ENCODE measurements around the gene JAGN1. TPM values are rescaled to one million over a fixed set of nuclear protein-coding genes. Genes with fewer than 3 reads are reported as not detected.
A peak's percentile ranks its signal among the peaks of the same experiment; 100 is the strongest.
"Not testable (repeated sequence)": the region's sequence is repeated elsewhere in the genome, so short reads cannot be mapped to it uniquely, and the experiment has no call there.

The JAGN1 gene
- total and polyA plus RNA-seq, 4 donors = 20.7 to 43.7 (median 34.9) TPM

DNA sequence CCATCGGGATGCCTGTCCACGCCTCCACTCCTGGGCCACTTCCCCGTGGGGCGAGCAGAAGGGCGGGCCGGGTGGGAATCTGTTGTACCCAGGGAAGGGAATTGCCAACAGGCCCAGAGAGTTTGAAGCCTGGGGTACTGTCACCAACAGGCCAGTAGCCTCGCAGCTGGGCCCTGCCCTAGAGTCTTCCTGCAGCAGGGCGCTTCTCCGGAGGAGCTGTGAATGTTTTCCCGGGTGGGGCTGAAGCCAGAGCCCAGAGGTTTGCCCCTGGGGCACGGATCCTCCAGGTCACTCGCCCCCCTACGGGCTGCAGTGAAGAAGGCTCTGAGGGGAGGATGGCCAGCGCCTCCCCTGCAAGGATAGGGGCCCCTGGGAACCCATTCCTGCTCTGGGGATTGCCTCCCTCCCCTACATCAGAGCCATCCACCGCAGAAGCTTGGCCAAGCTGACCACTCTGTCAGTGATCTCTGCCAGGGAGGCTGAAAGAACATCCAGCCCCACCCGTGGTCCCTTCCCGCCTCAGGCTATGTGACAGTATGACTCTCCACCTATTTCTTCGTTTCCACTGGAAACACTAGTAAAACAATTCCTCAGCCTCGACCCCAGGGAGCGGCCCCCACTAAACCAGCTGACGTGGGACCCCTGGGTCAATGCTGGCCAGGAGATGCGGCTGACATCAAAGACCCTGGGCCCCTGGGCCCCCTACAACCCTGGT, 27.2 kb upstream of the JAGN1 start:
- H3K27ac ChIP-seq (ENCODE audit: low read depth in 1 of 2, low read length in 1 of 2) = no peak overlapping the region

GRCh38 chr3:9864200-9864927, 26.0 kb upstream of the JAGN1 start:
- H3K27me3 ChIP-seq (ENCODE audit: control insufficient read depth in 3 of 3, insufficient read depth in 3 of 3, low read length in 2 of 3) = no peaks in the 10 kb centered on the region
- H3K27ac ChIP-seq (ENCODE audit: low read depth in 1 of 2, low read length in 1 of 2) = peak overlapping the region in 1 of 2 donors; percentile 51
- H3K4me1 ChIP-seq (ENCODE audit: control insufficient read depth in 5 of 5, insufficient read depth in 5 of 5, low read length in 5 of 5) = peaks cover 0 to 29% (median 6%) of the 10 kb centered on the region in 5 donors
- ATAC-seq (ENCODE audit: insufficient read depth, low FRiP score) (peak; percentile 68), DNase-seq (peak; percentile 92 to 97 (median 97))
- peak overlapping the region in 1 of 2 donors; percentile 28 for H3K9ac ChIP-seq (ENCODE audit: insufficient read depth in 1 of 2, low read length in 2 of 2)
- WGBS, 2 donors = 32 to 46% methylated on average over 16 of the region's 16 CpGs
- no peak for TF ChIP-seq CTCF (IDR thresholded peaks at IDR 0.05; ENCODE audit: control extremely low read depth, extremely low read depth)
- H3K9me3 ChIP-seq (ENCODE audit: control insufficient read depth in 4 of 4, insufficient read depth in 3 of 4, low read length in 3 of 4) = no peaks in the 10 kb centered on the region
- H3K36me3 ChIP-seq (ENCODE audit: control insufficient read depth in 4 of 4, insufficient read depth in 4 of 4, low read length in 4 of 4) = no peaks in the 10 kb centered on the region
- H3K4me3 ChIP-seq = no peak overlapping the region

More for the DNA sequence above, 27.2 kb upstream of the JAGN1 start:
- WGBS, 2 donors = 69 to 72% methylated on average over 22 of the region's 22 CpGs
- Histone ChIP-seq H3K36me3 (ENCODE audit: control insufficient read depth in 4 of 4, insufficient read depth in 4 of 4, low read length in 4 of 4) (no peaks in the 10 kb centered on the region), H3K4me1 (ENCODE audit: control insufficient read depth in 5 of 5, insufficient read depth in 5 of 5, low read length in 5 of 5) (peaks cover 0 to 29% (median 6%) of the 10 kb centered on the region in 5 donors), H3K9me3 (ENCODE audit: control insufficient read depth in 4 of 4, insufficient read depth in 3 of 4, low read length in 3 of 4) (no peaks in the 10 kb centered on the region), H3K27me3 (ENCODE audit: control insufficient read depth in 3 of 3, insufficient read depth in 3 of 3, low read length in 2 of 3) (no peaks in the 10 kb centered on the region), H3K9ac (ENCODE audit: insufficient read depth in 1 of 2, low read length in 2 of 2) (no peak overlapping the region), H3K4me3 (no peak overlapping the region)
- no peak for ATAC-seq (ENCODE audit: insufficient read depth, low FRiP score)
- no peak for TF ChIP-seq CTCF (IDR thresholded peaks at IDR 0.05; ENCODE audit: control extremely low read depth, extremely low read depth)
- DNase-seq = no peak

- not testable (repeated sequence) for H3K27me3 ChIP-seq (ENCODE audit: control insufficient read depth in 3 of 3, insufficient read depth in 3 of 3, low read length in 2 of 3); H3K9me3 ChIP-seq (ENCODE audit: control insufficient read depth in 4 of 4, insufficient read depth in 3 of 4, low read length in 3 of 4); H3K4me3 ChIP-seq; ATAC-seq (ENCODE audit: insufficient read depth, low FRiP score); DNase-seq; H3K9ac ChIP-seq (ENCODE audit: insufficient read depth in 1 of 2, low read length in 2 of 2); H3K36me3 ChIP-seq (ENCODE audit: control insufficient read depth in 4 of 4, insufficient read depth in 4 of 4, low read length in 4 of 4); H3K27ac ChIP-seq (ENCODE audit: low read depth in 1 of 2, low read length in 1 of 2)
- peaks cover 0 to 29% (median 6%) of the 10 kb centered on the region in 5 donors for H3K4me1 ChIP-seq (ENCODE audit: control insufficient read depth in 5 of 5, insufficient read depth in 5 of 5, low read length in 5 of 5)
- 83 to 91% methylated on average over 10 of the region's 10 CpGs for WGBS, 2 donors
These were observed 25.2 kb upstream of the JAGN1 start for GRCh38 chr3:9865125-9865637.

DNA sequence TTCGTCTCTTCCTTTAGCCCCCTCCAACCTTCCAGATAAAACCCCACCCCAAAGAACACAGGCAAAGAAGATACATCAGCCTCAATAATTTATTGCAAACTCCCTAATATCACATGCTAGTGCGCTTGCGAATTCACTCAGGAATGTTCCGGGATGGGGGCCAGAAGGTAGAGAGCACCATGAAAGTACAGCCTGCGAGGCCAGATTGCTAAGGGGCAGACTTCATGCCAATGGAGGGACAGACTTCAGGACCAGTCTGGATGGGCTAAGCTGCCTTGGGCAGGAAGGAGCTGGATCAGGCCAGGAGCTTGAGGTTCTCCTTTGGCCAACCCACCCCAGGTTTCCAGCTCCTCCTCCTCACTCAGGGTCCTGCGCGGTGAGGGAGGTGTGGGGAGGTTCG, 23.8 kb upstream of the JAGN1 start:
- H3K27ac ChIP-seq (ENCODE audit: low read depth in 1 of 2, low read length in 1 of 2) = no peak overlapping the region
- no peaks in the 10 kb centered on the region for H3K36me3 ChIP-seq (ENCODE audit: control insufficient read depth in 4 of 4, insufficient read depth in 4 of 4, low read length in 4 of 4)
- no peaks in the 10 kb centered on the region for H3K27me3 ChIP-seq (ENCODE audit: control insufficient read depth in 3 of 3, insufficient read depth in 3 of 3, low read length in 2 of 3)

More for the DNA sequence above, 23.8 kb upstream of the JAGN1 start:
- Histone ChIP-seq H3K9ac (ENCODE audit: insufficient read depth in 1 of 2, low read length in 2 of 2) (no peak overlapping the region), H3K4me3 (no peak overlapping the region), H3K9me3 (ENCODE audit: control insufficient read depth in 4 of 4, insufficient read depth in 3 of 4, low read length in 3 of 4) (no peaks in the 10 kb centered on the region), H3K4me1 (ENCODE audit: control insufficient read depth in 5 of 5, insufficient read depth in 5 of 5, low read length in 5 of 5) (peaks cover 0 to 29% (median 6%) of the 10 kb centered on the region in 5 donors)
- no peak for TF ChIP-seq CTCF (IDR thresholded peaks at IDR 0.05; ENCODE audit: control extremely low read depth, extremely low read depth)
- WGBS, 2 donors = 76 to 93% methylated on average over 8 of the region's 8 CpGs
- no peak for ATAC-seq (ENCODE audit: insufficient read depth, low FRiP score)
- no peak for DNase-seq

Measured in lung (tissue), 12 donors.